GM23248 (cell line): ENCODE results near the gene PLAGL2. TPM values are rescaled to one million over a fixed set of nuclear protein-coding genes. Genes with fewer than 3 reads are reported as not detected.
"Not testable (repeated sequence)": the region's sequence is repeated elsewhere in the genome, so short reads cannot be mapped to it uniquely, and the experiment has no call there.

Experiments used
- DNase-seq: peaks from one replicate; pipeline ENCODE4 v3.0.0-alpha.2; 2015
- H2AFZ ChIP-seq: fragments of 200-600 bp; sonication (generic); 2 replicates; pipeline ENCODE4 v1.6.1; 2016; ENCODE audit warnings: antibody characterized with exemption
- H3F3A ChIP-seq: fragments of 200-600 bp; sonication (generic); 2 replicates; pipeline ENCODE4 v1.6.1; 2016; ENCODE audit warnings: mild to moderate bottlenecking, antibody characterized with exemption, mixed run types; ENCODE audit not compliant: insufficient read depth
- H3K27ac ChIP-seq: fragments of 200-600 bp; sonication (generic); 2 replicates; pipeline ENCODE4 v1.5.1; 2016; ENCODE audit warnings: mild to moderate bottlenecking
- H3K27me3 ChIP-seq: fragments of 200-600 bp; sonication (generic); replicated peaks from 2 replicates; pipeline ENCODE4 v1.6.1; 2016; ENCODE audit warnings: mild to moderate bottlenecking; ENCODE audit not compliant: insufficient read depth
- H3K36me3 ChIP-seq: fragments of 200-600 bp; sonication (generic); 2 replicates; pipeline ENCODE4 v1.6.1; 2016; ENCODE audit warnings: low read depth, mild to moderate bottlenecking
- H3K4me1 ChIP-seq: fragments of 200-600 bp; sonication (generic); 2 replicates; pipeline ENCODE4 v1.6.1; 2016; ENCODE audit warnings: mild to moderate bottlenecking; ENCODE audit not compliant: insufficient read depth
- H3K4me2 ChIP-seq: fragments of 200-600 bp; sonication (generic); one replicate; pipeline ENCODE4 v1.6.1; 2016; ENCODE audit warnings: mild to moderate bottlenecking; ENCODE audit not compliant: unreplicated experiment
- H3K4me3 ChIP-seq: fragments of 200-600 bp; sonication (generic); 2 replicates; pipeline ENCODE4 v1.5.1; 2016; ENCODE audit warnings: mild to moderate bottlenecking
- H3K79me2 ChIP-seq: fragments of 200-600 bp; sonication (generic); 2 replicates; pipeline ENCODE4 v1.6.1; 2016; ENCODE audit warnings: mild to moderate bottlenecking; ENCODE audit not compliant: insufficient read depth
- H3K9ac ChIP-seq: fragments of 200-600 bp; sonication (generic); 2 replicates; pipeline ENCODE4 v1.6.1; 2016; ENCODE audit warnings: mild to moderate bottlenecking
- H3K9me2 ChIP-seq: fragments of 200-600 bp; sonication (generic); 2 replicates; pipeline ENCODE4 v1.6.1; 2016; ENCODE audit warnings: mixed run types, mild to moderate bottlenecking, moderate library complexity; ENCODE audit not compliant: insufficient read depth
- H3K9me3 ChIP-seq: fragments of 200-600 bp; sonication (generic); one replicate; pipeline ENCODE4 v1.6.1; 2017; ENCODE audit warnings: low read depth
- H4K20me1 ChIP-seq: fragments of 200-600 bp; sonication (generic); 2 replicates; pipeline ENCODE4 v1.6.0; 2016; ENCODE audit not compliant: insufficient read depth
- EZH2 ChIP-seq: fragments of 200-600 bp; sonication (generic); IDR thresholded peaks from 2 replicates; pipeline ENCODE4 v1.6.1; 2018; ENCODE audit warnings: antibody characterized with exemption, mild to moderate bottlenecking; ENCODE audit not compliant: insufficient read depth, poor library complexity, severe bottlenecking
- EZH2phosphoT487 ChIP-seq: fragments of 200-600 bp; sonication (generic); IDR thresholded peaks from 2 replicates; pipeline ENCODE4 v1.6.1; 2018; ENCODE audit warnings: antibody characterized with exemption, moderate library complexity, mild to moderate bottlenecking, low read depth; ENCODE audit not compliant: insufficient read depth
- WGBS, 2 experiments: methylation state at CpG; one replicate each; pipeline ENCODE4 v1.1.6; 2015 to 2017; ENCODE audit warnings: low lambda C conversion rate in 2 of 2, low coverage in 1 of 2; ENCODE audit errors: missing lambda C conversion rate in 2 of 2; 5-methylcytosine and 5-hydroxymethylcytosine counted together
- in situ Hi-C: fragments of 300-500 bp; cut with MboI; formaldehyde crosslinking; loops from 2 replicates; pipeline ENCODE4 v1.15.0; 2020
- polyA plus RNA-seq: library from polyadenylated mRNA; unstranded; fragments of >200 nt; fragmentation: Nextera tagmentation; extraction: Ambion mirVana; gene quantifications from 2 replicates; pipeline ENCODE4 v1.2.1, GENCODE V29; 2016
- total RNA-seq: library from RNA; depleted of rRNA; stranded (reverse); fragments of >200 nt; shearing (Covaris generic); gene quantifications from 2 replicates; pipeline ENCODE4 v1.2.3, GENCODE V29; 2014

The PLAGL2 gene
- total and polyA plus RNA-seq, 2 experiments from 2014 or later: 2.1 to 4.1 TPM

DNA sequence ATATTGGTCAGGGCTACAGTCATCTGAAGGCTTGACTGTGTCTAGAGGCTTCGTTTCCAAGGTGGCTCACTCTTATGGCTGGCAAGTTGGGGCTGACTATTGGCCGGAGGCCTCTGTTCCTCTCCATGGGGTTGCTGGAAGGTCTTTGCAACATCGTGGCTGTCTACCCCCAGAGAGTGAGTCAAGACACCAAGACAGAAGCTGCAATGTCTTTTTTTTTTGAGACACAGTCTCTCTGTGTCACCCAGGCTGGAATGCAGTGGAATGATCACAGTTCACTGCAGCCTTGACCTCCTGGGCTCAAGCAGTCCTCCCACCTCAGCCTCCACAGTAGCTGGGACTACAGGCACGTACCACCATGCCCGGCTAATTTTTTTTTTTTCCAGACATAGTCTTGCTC is 40.5 kb upstream of the PLAGL2 start:
- H3K4me1 ChIP-seq: no peaks in the 10 kb centered on the region
- H3F3A ChIP-seq: no peaks in the 10 kb centered on the region
- no peaks in the 10 kb centered on the region for H3K9me2 ChIP-seq
- no peaks in the 10 kb centered on the region for H3K27me3 ChIP-seq
- H3K9ac ChIP-seq: no peak overlapping the region
- H3K4me3 ChIP-seq: no peak overlapping the region
- no peak overlapping the region for H2AFZ ChIP-seq
- no peaks in the 10 kb centered on the region for H3K36me3 ChIP-seq
- in situ Hi-C loops: no loop called here
- no peaks in the 10 kb centered on the region for H4K20me1 ChIP-seq
- H3K79me2 ChIP-seq: no peaks in the 10 kb centered on the region
- no peaks in the 10 kb centered on the region for H3K9me3 ChIP-seq
- WGBS, 2 experiments: 33 to 42% methylated on average over 5 of the region's 5 CpGs
- peak; percentile 45 for DNase-seq
- H3K27ac ChIP-seq: no peak overlapping the region
- no peak overlapping the region for H3K4me2 ChIP-seq
- no peak for TF ChIP-seq EZH2
- TF ChIP-seq EZH2phosphoT487: no peak

- H2AFZ ChIP-seq, H3K27me3 ChIP-seq, in situ Hi-C loops, H3K9ac ChIP-seq, H3K4me1 ChIP-seq, H3K27ac ChIP-seq, DNase-seq, H3K9me2 ChIP-seq, H3F3A ChIP-seq, H3K4me3 ChIP-seq, H4K20me1 ChIP-seq, H3K36me3 ChIP-seq, H3K79me2 ChIP-seq, H3K9me3 ChIP-seq, H3K4me2 ChIP-seq: not testable (repeated sequence)
- WGBS, 2 experiments: 96 to 98% methylated on average over 5 of the region's 5 CpGs
Observed at GRCh38 chr20:32246208-32246607, 38.7 kb upstream of the PLAGL2 start.

DNA sequence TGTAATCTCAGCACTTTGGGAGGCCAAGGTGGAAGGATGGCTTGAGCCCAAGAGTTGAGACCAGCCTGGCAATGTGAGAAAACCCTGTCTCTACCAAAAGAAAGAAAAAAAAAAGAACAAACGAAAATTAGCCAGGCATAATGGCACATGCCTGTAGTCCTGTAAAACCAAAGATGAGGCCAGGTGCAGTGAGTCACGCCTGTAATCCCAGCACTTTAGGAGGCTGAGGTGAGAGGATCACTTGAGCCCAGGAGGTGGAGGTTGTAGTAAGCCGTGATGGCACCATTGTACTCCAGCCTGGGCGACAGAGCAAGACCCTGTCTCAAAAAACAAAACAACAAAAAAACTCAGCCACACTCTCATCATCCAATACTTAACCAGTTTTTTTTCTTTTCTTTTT is 37.4 kb upstream of the PLAGL2 start:
- Histone ChIP-seq H3K27ac (no peak overlapping the region), H3K79me2 (no peaks in the 10 kb centered on the region), H3K4me1 (no peaks in the 10 kb centered on the region), H3K9ac (no peak overlapping the region), H3F3A (no peaks in the 10 kb centered on the region), H3K9me3 (no peaks in the 10 kb centered on the region), H4K20me1 (no peaks in the 10 kb centered on the region), H3K27me3 (no peaks in the 10 kb centered on the region), H3K36me3 (no peaks in the 10 kb centered on the region), H3K4me3 (no peak overlapping the region), H3K9me2 (no peaks in the 10 kb centered on the region), H2AFZ (no peak overlapping the region), H3K4me2 (no peak overlapping the region)
- TF ChIP-seq EZH2: no peak
- TF ChIP-seq EZH2phosphoT487: no peak
- no peak for DNase-seq
- in situ Hi-C loops: no loop called here
- 88 to 94% methylated on average over 4 of the region's 4 CpGs for WGBS, 2 experiments

DNA sequence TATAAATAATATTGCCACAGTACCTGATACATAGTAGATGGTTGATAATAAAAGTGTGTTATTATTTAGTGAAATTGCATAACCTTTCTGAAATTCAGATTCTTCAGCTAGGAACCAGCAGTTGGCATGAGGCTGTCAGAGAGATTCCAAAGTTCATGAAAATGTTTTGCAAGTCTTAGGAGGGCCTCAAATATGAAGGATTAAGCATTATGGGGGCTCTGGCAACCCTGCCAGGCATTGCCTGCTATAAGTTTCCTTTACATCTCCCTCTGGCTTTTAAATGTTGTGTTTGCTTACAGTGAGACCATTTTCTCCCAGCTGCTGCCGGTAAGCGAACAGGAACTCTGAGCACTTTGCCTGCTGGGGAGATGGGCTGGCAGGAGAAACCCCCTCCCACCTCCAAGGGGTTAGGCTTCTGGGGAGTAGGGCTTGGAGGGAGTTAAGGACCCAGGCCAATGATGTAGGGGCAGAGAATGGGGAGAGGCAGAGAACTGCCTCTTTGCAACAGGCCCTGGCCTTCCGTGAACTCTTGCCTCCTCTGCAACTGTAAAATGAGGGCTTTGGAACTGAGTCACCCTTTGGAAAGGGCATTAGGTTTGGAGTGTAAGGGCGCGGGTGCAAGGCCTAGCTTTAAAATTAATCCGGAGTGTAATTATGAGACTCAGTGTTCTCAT is 36.7 kb upstream of the PLAGL2 start:
- Histone ChIP-seq H3K9me2 (no peaks in the 10 kb centered on the region), H3K27me3 (no peaks in the 10 kb centered on the region), H3K4me3 (no peak overlapping the region), H2AFZ (peak overlapping the region; percentile 42; the same call in 1 of the 2 replicates), H3K9ac (no peak overlapping the region), H3K4me2 (no peak overlapping the region), H3K36me3 (no peaks in the 10 kb centered on the region), H4K20me1 (no peaks in the 10 kb centered on the region), H3K9me3 (no peaks in the 10 kb centered on the region), H3K4me1 (no peaks in the 10 kb centered on the region), H3K27ac (no peak overlapping the region), H3F3A (no peaks in the 10 kb centered on the region), H3K79me2 (no peaks in the 10 kb centered on the region)
- in situ Hi-C loops: no loop called here
- 86 to 89% methylated on average over 6 of the region's 6 CpGs for WGBS, 2 experiments
- peak; percentile 26 for DNase-seq
- TF ChIP-seq EZH2: no peak
- TF ChIP-seq EZH2phosphoT487: no peak

DNA sequence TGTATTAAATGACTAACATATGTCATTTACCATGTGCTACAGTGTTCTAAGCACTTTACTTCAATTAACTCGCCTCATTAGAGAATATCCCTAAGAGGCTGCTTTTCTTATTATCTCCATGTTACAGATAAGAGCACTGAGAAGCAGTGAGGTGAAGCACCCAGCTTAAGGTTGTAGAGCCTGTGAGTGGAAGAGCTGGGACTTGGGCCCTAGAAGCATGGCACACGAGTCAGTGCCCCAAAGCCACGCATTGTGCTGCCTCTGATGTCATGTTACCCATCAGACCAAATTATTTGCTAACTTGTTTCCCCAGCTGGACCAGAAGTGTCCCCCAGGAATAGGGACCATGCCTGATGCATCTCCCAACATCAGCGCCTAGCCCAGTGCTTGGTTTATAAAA is 34.3 kb upstream of the PLAGL2 start:
- H3K4me2 ChIP-seq: no peak overlapping the region
- TF ChIP-seq EZH2: no peak
- no peak for TF ChIP-seq EZH2phosphoT487
- H4K20me1 ChIP-seq: no peaks in the 10 kb centered on the region
- no peak for DNase-seq
- in situ Hi-C loops: no loop called here
- no peaks in the 10 kb centered on the region for H3K79me2 ChIP-seq
- no peaks in the 10 kb centered on the region for H3F3A ChIP-seq
- H3K9me2 ChIP-seq: no peaks in the 10 kb centered on the region
- H3K9ac ChIP-seq: no peak overlapping the region
- no peaks in the 10 kb centered on the region for H3K27me3 ChIP-seq
- no peaks in the 10 kb centered on the region for H3K4me1 ChIP-seq
- no peak overlapping the region for H3K27ac ChIP-seq
- H3K4me3 ChIP-seq: no peak overlapping the region
- WGBS, 2 experiments: 75 to 81% methylated on average over 4 of the region's 4 CpGs
- H2AFZ ChIP-seq: no peak overlapping the region
- H3K9me3 ChIP-seq: no peaks in the 10 kb centered on the region
- H3K36me3 ChIP-seq: no peaks in the 10 kb centered on the region
